A673 (cell line): ENCODE measurements around the gene APOL6.

ENCODE experiments used
- EZH2 ChIP-seq: fragments of 200-600 bp; sonication (generic); IDR thresholded peaks from 2 replicates; pipeline ENCODE4 v1.6.1; 2017; ENCODE audit warnings: borderline replicate concordance, low read depth, mild to moderate bottlenecking, mixed read lengths, antibody characterized with exemption, low read length; ENCODE audit not compliant: poor library complexity, severe bottlenecking
- TF ChIP-seq, protein P1 (sequence below): fragments of 300-800, 200-600 bp; sonication (generic); conservative IDR thresholded peaks from 2 replicates; pipeline ENCODE4 v1.5.1; 2017; ENCODE audit warnings: low read depth, mild to moderate bottlenecking, antibody characterized with exemption, low read length, moderate library complexity, mixed read lengths

GRCh38 chr22:35634015-35634414 is 14.2 kb upstream of the APOL6 start:
- TF ChIP-seq, protein P1, sequence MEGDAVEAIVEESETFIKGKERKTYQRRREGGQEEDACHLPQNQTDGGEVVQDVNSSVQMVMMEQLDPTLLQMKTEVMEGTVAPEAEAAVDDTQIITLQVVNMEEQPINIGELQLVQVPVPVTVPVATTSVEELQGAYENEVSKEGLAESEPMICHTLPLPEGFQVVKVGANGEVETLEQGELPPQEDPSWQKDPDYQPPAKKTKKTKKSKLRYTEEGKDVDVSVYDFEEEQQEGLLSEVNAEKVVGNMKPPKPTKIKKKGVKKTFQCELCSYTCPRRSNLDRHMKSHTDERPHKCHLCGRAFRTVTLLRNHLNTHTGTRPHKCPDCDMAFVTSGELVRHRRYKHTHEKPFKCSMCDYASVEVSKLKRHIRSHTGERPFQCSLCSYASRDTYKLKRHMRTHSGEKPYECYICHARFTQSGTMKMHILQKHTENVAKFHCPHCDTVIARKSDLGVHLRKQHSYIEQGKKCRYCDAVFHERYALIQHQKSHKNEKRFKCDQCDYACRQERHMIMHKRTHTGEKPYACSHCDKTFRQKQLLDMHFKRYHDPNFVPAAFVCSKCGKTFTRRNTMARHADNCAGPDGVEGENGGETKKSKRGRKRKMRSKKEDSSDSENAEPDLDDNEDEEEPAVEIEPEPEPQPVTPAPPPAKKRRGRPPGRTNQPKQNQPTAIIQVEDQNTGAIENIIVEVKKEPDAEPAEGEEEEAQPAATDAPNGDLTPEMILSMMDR, result no peak
- TF ChIP-seq EZH2, result no peak
